ENCODE data around the gene ZDHHC12. TPM values are rescaled to one million over a fixed set of nuclear protein-coding genes. Genes with fewer than 3 reads are reported as not detected.

ZDHHC12 gene
- total RNA-seq, 2 experiments from 2014 or later = 50.9 to 53.1 TPM

DNA sequence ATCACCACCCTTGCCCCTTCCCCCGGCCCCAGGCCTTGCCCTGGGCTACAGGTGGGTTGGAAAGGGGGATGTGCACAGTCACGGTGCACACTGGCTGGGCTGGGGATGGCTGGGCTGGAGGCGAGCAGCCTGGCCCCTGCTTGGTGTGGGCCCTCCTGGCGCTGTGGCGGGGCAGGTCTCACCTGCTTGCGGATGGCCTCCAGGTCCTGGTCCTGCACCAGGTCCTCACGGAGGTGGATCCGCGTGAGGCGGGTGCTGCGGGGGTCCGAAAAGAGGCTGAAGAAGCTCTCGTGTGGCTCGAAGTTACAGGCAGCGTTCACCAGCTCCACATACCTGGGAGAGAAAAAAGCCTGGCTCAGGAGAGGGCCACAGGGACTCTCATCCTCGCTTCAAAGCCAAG, 29.7 kb upstream of the ZDHHC12 start:
- no peaks in the 10 kb centered on the region for H3K27me3 Mint-ChIP-seq (ENCODE audit: low read depth)

DNA sequence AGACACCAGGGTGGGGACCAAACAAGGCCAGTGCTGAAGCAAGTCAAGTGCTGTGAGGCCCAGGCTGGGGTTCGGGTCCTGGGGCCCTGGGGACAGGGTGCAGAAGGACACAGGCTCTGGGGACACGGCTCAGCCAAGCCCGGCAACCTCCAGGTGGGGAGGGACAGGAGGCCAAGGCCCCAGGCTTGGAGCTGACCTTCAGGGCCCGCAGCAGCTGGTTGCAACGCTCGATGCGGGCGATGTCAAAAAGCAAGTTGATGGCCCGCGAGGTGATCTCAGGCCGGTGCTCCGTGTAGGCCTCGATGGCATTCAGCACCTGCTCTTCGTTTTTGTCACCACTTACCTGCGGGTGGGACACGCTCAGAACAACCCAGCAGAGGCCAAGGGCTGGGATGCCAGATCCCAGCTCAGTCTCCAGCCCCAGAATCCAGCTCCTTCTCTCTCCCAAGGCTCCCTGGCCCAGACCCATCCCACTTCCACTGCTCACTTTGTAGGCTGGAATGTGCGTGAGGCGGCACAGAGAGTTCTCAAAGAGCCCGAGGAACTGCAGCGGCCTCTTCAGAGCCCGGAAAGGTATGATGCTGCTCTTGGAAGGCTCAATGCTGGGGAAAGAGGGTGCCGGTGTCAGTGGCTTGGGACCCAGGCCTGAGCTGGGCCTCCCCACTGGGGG, 27.1 kb upstream of the ZDHHC12 start:
- DNase-seq = no peak
- intact Hi-C loops (cut with micrococcal nuclease) = no loop called here
- Mint-ChIP-seq H3K27ac (no peak overlapping the region), H3K4me1 (ENCODE audit: low read depth) (no peaks in the 10 kb centered on the region), H3K9me3 (no peaks in the 10 kb centered on the region), H3K27me3 (ENCODE audit: low read depth) (no peaks in the 10 kb centered on the region), H3K36me3 (ENCODE audit: low read depth) (no peaks in the 10 kb centered on the region), H3K4me3 (no peak overlapping the region)
- CTCF ChIA-PET = no interaction called here

More for the DNA sequence above, 29.7 kb upstream of the ZDHHC12 start:
- Mint-ChIP-seq H3K4me1 (ENCODE audit: low read depth) (no peaks in the 10 kb centered on the region), H3K36me3 (ENCODE audit: low read depth) (no peaks in the 10 kb centered on the region), H3K9me3 (no peaks in the 10 kb centered on the region), H3K27ac (no peak overlapping the region), H3K4me3 (no peak overlapping the region)
- intact Hi-C loops (cut with micrococcal nuclease) = no loop called here
- no peak for DNase-seq
- CTCF ChIA-PET = interaction anchor here (1.2 kb wide), 1 partner anchor 175 kb away, joined by 4 read pairs; no protein-coding TSS in a partner anchor

DNA sequence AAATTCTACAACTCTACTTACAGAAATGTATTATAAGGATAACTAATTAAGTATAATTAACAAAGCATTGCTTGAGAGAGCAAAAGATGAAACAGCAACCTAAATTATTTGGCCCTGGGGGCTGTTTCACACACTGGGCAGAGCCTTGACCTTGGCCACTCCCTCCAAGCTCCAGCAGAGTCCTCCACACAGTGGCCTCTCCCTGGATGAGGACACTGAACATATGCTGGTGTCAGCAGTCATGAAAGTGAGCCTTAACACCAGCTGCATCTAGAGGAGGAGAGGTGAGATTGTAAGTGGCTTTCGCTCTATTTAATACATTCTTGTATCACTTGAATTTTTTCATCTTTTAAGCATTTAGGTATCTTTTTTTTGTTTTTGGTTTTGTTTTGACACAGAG, 23.3 kb upstream of the ZDHHC12 start:
- H3K9me3 Mint-ChIP-seq = no peaks in the 10 kb centered on the region

DNA sequence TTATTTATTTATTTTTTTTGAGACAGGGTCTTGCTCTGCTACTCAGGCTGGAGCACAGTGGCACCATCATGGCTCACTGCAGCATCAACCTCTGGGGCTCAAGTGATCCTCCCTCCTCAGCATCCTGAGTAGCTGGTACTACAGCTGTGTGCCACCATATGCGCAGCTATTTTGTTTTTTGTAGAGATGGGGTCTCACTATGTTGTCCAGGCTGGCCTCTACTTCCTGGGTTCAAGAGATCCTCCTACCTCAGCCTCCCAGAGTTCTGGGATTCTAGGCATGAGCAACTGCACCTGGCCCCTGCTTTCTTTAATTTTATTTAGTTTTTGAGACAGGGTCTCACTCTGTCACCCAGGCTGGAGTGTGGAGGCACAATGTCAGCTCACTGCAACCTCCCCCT, 19.5 kb upstream of the ZDHHC12 start:
- H3K9me3 Mint-ChIP-seq = no peaks in the 10 kb centered on the region
- no peak overlapping the region for H3K27ac Mint-ChIP-seq
- CTCF ChIA-PET = interaction anchor here (1.1 kb wide), 1 partner anchor 15 kb away, joined by 3 read pairs; no protein-coding TSS in a partner anchor
- DNase-seq = no peak
- no peaks in the 10 kb centered on the region for H3K4me1 Mint-ChIP-seq (ENCODE audit: low read depth)
- H3K4me3 Mint-ChIP-seq = no peak overlapping the region
- no peaks in the 10 kb centered on the region for H3K27me3 Mint-ChIP-seq (ENCODE audit: low read depth)
- H3K36me3 Mint-ChIP-seq (ENCODE audit: low read depth) = peaks cover 3% of the 10 kb centered on the region
- intact Hi-C loops (cut with micrococcal nuclease) = no loop called here

More for the DNA sequence above, 23.3 kb upstream of the ZDHHC12 start:
- no peaks in the 10 kb centered on the region for H3K36me3 Mint-ChIP-seq (ENCODE audit: low read depth)
- no peak overlapping the region for H3K4me3 Mint-ChIP-seq
- DNase-seq = no peak
- no peaks in the 10 kb centered on the region for H3K4me1 Mint-ChIP-seq (ENCODE audit: low read depth)
- no peaks in the 10 kb centered on the region for H3K27me3 Mint-ChIP-seq (ENCODE audit: low read depth)
- no peak overlapping the region for H3K27ac Mint-ChIP-seq
- intact Hi-C loops (cut with micrococcal nuclease) = no loop called here
- CTCF ChIA-PET = no interaction called here

DNA sequence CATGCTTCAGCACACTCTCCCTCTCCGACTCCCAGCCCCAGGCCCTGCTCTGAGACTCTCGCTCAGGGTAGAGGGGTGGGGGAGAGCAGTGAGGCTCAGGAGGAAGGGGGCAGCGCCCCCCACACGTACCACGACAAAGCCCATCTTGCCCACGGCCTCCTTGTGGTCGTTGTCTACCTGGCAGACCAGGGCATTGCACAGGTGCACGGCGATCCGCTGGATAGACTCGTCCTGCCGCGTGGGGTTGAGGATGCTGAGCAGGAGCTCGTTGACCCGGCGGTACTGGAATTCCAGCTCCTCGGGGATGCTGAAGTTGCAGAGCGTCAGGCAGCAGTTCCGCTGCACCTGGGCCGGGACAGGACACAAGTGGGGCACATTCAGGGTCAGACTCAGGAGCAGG, 18.5 kb upstream of the ZDHHC12 start:
- CTCF ChIA-PET = no interaction called here
- Mint-ChIP-seq H3K27ac (no peak overlapping the region), H3K4me3 (no peak overlapping the region), H3K27me3 (ENCODE audit: low read depth) (no peaks in the 10 kb centered on the region), H3K9me3 (no peaks in the 10 kb centered on the region), H3K36me3 (ENCODE audit: low read depth) (peaks cover 3% of the 10 kb centered on the region), H3K4me1 (ENCODE audit: low read depth) (no peaks in the 10 kb centered on the region)
- no peak for DNase-seq
- intact Hi-C loops (cut with micrococcal nuclease) = no loop called here

DNA sequence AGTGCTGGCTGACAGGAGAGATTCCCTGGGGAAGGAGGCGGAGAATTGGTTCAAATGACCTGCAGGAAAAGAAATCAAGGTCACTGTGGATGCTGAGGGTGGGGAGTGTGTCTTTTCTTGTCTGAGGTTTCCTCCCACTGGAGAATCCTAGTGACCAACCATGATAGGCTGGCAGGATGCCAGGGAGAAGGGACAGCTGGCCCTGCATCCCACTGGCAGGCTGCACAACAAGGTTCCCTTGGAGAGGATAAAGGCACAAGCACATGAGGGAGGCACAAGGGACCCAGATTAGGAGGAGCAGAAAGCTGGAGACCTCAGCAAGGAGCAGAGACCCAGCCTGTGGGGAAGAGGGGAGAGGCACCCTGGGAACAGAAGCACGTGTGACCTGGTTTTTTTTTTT, 11.4 kb upstream of the ZDHHC12 start:
- intact Hi-C loops (cut with micrococcal nuclease) = no loop called here
- Mint-ChIP-seq H3K4me3 (no peak overlapping the region), H3K36me3 (ENCODE audit: low read depth) (no peaks in the 10 kb centered on the region), H3K9me3 (no peaks in the 10 kb centered on the region), H3K4me1 (ENCODE audit: low read depth) (no peaks in the 10 kb centered on the region), H3K27ac (no peak overlapping the region), H3K27me3 (ENCODE audit: low read depth) (no peaks in the 10 kb centered on the region)
- no peak for DNase-seq
- CTCF ChIA-PET = interaction anchor here (0.9 kb wide), 1 partner anchor 153 kb away, joined by 5 read pairs; no protein-coding TSS in a partner anchor

DNA sequence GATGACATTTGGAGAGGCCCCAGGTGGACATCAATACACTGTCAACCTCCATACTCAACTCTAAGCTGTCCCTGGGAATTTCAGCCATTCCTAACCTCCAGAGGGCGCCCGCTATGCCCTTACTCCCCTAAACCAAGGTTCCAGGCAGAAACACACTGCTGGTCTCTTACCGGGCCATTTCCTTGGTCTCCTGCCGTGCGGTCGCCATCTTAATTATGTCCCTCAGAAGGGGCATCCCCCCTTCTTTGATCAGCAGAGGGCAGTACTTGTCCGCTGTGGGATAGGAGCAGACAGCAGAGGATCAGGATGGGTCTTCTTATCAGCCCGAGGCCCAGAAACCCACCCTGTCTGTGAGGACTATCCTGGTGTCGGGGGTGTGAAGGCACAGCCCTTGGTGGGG, 9.3 kb upstream of the ZDHHC12 start:
- no peaks in the 10 kb centered on the region for H3K36me3 Mint-ChIP-seq (ENCODE audit: low read depth)
- intact Hi-C loops (cut with micrococcal nuclease) = no loop called here
- H3K9me3 Mint-ChIP-seq = no peaks in the 10 kb centered on the region
- H3K4me1 Mint-ChIP-seq (ENCODE audit: low read depth) = no peaks in the 10 kb centered on the region
- no peaks in the 10 kb centered on the region for H3K27me3 Mint-ChIP-seq (ENCODE audit: low read depth)
- no peak overlapping the region for H3K27ac Mint-ChIP-seq
- CTCF ChIA-PET = interaction anchor here (1.1 to 1.5 kb wide), 3 partner anchors 8 to 196 kb away, joined by 3 read pairs; no protein-coding TSS in a partner anchor
- DNase-seq = peak; percentile 53
- H3K4me3 Mint-ChIP-seq = no peak overlapping the region

DNA sequence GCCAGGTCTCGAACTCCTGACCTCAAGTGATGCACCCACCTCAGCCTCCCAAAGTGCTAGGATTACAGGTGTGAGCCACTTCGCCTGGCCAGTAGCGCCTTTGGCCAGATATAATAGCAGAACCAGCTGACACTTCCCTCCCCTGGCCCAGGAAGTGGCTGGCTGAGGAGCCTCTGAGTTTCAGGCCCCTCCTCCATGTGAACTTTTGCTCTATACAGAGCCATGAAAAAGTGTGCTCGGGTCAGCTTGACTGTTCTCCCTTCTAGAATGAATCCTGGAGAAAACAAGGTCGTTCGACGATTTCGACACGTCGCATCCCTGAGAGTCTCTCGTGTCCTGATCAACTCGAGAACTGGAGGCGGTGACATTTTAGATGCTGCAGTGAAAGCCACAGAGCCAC, 8.6 kb upstream of the ZDHHC12 start:
- no peaks in the 10 kb centered on the region for H3K9me3 Mint-ChIP-seq
- no peak overlapping the region for H3K27ac Mint-ChIP-seq
- CTCF ChIA-PET = interaction anchor here (1.5 kb wide), 1 partner anchor 8 kb away, joined by 3 read pairs; no protein-coding TSS in a partner anchor

DNA sequence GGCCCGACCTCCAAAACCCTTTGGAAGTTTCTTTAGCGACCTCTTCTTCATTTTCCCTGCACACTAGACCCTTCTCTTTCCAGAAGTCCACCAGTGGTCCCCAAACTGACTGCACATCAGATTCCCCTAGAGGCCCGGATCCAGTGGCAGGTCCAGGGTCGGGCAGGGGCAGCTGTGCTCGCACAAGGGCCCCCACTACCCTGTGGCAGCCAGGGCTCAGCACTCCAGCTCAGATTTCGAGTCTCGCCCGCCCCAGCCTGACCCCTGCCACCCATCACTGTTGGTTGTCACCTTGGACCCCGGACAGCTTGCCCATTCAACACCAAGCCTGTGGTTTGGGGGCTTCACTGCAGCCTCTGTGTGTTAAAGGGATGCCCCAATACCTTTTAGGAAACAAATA, 7.8 kb upstream of the ZDHHC12 start:
- no peak for DNase-seq
- no peaks in the 10 kb centered on the region for H3K27me3 Mint-ChIP-seq (ENCODE audit: low read depth)
- no peaks in the 10 kb centered on the region for H3K36me3 Mint-ChIP-seq (ENCODE audit: low read depth)
- H3K27ac Mint-ChIP-seq = no peak overlapping the region
- no peaks in the 10 kb centered on the region for H3K9me3 Mint-ChIP-seq
- intact Hi-C loops (cut with micrococcal nuclease) = no loop called here
- no peak overlapping the region for H3K4me3 Mint-ChIP-seq
- H3K4me1 Mint-ChIP-seq (ENCODE audit: low read depth) = peaks cover 2% of the 10 kb centered on the region
- CTCF ChIA-PET = no interaction called here

More for the DNA sequence above, 8.6 kb upstream of the ZDHHC12 start:
- Mint-ChIP-seq H3K4me1 (ENCODE audit: low read depth) (peaks cover under 1% of the 10 kb centered on the region), H3K27me3 (ENCODE audit: low read depth) (no peaks in the 10 kb centered on the region), H3K4me3 (no peak overlapping the region), H3K36me3 (ENCODE audit: low read depth) (no peaks in the 10 kb centered on the region)
- intact Hi-C loops (cut with micrococcal nuclease) = no loop called here
- no peak for DNase-seq

DNA sequence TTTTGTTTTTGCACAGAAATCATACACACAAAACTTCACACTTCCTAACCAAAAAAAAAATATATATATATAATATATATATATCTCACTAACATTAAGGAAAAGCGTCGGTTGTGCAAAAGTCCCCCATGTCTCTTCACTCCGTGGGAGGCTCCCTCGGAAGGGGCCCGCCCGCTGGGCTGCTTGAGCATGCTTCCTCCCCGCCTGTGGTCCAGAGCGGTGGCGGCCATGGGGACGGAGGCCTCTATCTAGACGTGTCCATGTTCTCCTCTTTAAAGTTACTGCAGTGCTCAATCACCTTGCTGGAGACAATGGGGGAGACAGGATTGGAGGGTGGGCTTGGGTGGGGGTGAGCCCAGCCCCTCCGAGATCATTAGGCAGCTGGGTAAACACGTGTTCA, 7.2 kb upstream of the ZDHHC12 start:
- peaks cover 2% of the 10 kb centered on the region for H3K4me1 Mint-ChIP-seq (ENCODE audit: low read depth)
- no peaks in the 10 kb centered on the region for H3K27me3 Mint-ChIP-seq (ENCODE audit: low read depth)
- no peaks in the 10 kb centered on the region for H3K9me3 Mint-ChIP-seq
- no peak for DNase-seq
- H3K4me3 Mint-ChIP-seq = no peak overlapping the region
- no peak overlapping the region for H3K27ac Mint-ChIP-seq
- intact Hi-C loops (cut with micrococcal nuclease) = no loop called here
- CTCF ChIA-PET = no interaction called here
- H3K36me3 Mint-ChIP-seq (ENCODE audit: low read depth) = no peaks in the 10 kb centered on the region

DNA sequence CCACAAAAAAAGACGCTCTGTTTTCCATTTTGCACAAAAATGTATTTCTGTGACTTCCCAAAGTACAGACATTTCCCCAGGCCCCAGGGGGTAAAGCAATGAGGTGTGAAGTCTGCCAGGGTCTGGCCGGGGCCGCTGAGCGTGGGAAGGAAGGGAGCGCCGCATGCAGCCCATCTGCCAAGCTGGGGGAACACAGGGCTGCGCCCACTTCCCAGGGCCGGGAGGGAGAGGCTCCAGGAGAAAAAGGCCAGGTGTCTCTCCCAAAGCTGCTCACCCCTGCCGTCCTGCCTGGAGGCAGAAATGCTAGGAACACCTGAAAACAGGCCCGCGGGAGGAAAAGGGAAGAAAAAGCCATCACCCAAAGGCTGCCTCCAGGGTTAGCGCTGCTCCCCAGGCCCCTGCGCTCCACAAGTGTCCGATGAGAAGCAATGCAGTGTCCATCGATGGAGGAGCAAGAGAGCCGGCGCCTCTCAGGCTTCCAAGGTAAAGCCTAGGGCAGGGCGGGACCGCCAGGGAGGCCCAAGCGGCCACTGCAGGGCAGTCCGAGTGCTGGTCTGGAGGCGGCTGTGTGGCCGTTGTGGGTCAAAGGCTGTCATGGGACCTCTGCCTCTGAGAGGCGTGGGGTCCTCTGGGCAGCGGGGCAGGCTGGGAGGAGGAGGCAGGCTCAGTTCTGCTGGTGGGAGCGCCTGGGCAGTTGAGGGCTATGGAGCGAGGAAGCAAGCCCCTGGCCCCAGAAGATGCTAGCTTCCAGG, 6.0 kb upstream of the ZDHHC12 start:
- intact Hi-C loops (cut with micrococcal nuclease) = no loop called here
- Mint-ChIP-seq H3K36me3 (ENCODE audit: low read depth) (no peaks in the 10 kb centered on the region), H3K4me3 (no peak overlapping the region), H3K9me3 (no peaks in the 10 kb centered on the region), H3K4me1 (ENCODE audit: low read depth) (peaks cover 6% of the 10 kb centered on the region), H3K27me3 (ENCODE audit: low read depth) (no peaks in the 10 kb centered on the region), H3K27ac (no peak overlapping the region)
- no peak for DNase-seq
- CTCF ChIA-PET = no interaction called here

DNA sequence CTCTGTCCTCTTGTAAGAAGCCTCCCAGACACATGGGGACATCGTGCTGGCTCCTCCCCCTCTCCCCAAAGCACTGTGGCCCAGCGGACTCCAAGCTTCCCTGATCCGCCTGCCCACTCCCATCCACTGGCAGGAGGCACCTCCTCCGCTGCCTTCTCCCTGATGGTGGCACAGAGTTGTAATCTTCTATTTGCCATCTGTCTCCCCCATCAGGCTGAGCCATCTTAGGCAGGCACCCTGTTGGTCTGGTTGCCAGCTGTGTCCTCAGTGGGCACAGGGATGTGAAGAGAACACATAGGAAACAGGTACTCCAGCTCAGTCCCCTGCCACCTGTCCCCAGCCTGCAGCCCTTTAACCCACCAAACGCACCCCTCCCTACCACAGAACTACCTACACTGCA, 5.4 kb upstream of the ZDHHC12 start:
- Mint-ChIP-seq H3K27me3 (ENCODE audit: low read depth) (no peaks in the 10 kb centered on the region), H3K4me3 (no peak overlapping the region), H3K9me3 (no peaks in the 10 kb centered on the region), H3K27ac (no peak overlapping the region), H3K36me3 (ENCODE audit: low read depth) (no peaks in the 10 kb centered on the region), H3K4me1 (ENCODE audit: low read depth) (peaks cover 11% of the 10 kb centered on the region)
- CTCF ChIA-PET = no interaction called here
- intact Hi-C loops (cut with micrococcal nuclease) = no loop called here
- no peak for DNase-seq

DNA sequence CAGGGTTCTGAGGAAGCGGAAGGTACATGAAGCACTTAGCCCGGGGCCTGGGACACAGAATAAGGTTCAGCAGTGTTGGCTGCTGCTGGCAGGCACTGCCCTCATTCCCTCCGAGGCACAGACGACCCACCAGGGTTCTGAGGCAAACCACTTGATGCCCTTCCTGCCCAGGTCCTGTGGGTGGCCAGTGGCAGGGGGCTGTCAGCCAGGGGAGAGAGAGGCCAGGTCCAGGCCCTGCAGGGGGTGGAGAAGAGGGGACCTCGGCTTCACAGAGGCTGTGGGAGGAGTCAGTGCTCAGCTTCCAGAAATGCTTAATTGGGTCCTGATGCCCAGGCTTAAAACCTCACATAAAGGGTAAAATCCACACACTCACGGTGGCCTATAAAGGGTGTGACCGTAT, 4.4 kb upstream of the ZDHHC12 start:
- H3K9me3 Mint-ChIP-seq = no peaks in the 10 kb centered on the region
- peaks cover 16% of the 10 kb centered on the region for H3K4me1 Mint-ChIP-seq (ENCODE audit: low read depth)
- no peaks in the 10 kb centered on the region for H3K27me3 Mint-ChIP-seq (ENCODE audit: low read depth)
- CTCF ChIA-PET = interaction anchor here (0.7 kb wide), 1 partner anchor 15 kb away, joined by 3 read pairs; no protein-coding TSS in a partner anchor
- peaks cover 2% of the 10 kb centered on the region for H3K36me3 Mint-ChIP-seq (ENCODE audit: low read depth)
- no peak for DNase-seq
- H3K27ac Mint-ChIP-seq = no peak overlapping the region
- intact Hi-C loops (cut with micrococcal nuclease) = no loop called here
- H3K4me3 Mint-ChIP-seq = no peak overlapping the region

Data from activated naive CD4-positive, alpha-beta T cell treated with anti-CD3 and anti-CD28 coated beads for 36 hours (primary cell).